Adipocyte (in vitro differentiated cells): Measurements from ENCODE around the gene MMRN2.
"Not testable (repeated sequence)": the region's sequence is repeated elsewhere in the genome, so short reads cannot be mapped to it uniquely, and the experiment has no call there.

Experiments used
- DNase-seq: peaks from one replicate; pipeline ENCODE4 v3.0.0-alpha.2; 2015; ENCODE audit warnings: low read depth
- H3K27me3 ChIP-seq: replicated peaks from 2 replicates; pipeline ENCODE4 v1.7.0; 2013; ENCODE audit warnings: mild to moderate bottlenecking, low read length, moderate library complexity; ENCODE audit not compliant: control insufficient read depth, insufficient read depth
- H3K36me3 ChIP-seq: 2 replicates; pipeline ENCODE4 v1.7.0; 2013; ENCODE audit warnings: low read length, mild to moderate bottlenecking, moderate library complexity; ENCODE audit not compliant: control insufficient read depth, insufficient read depth, severe bottlenecking
- H3K4me1 ChIP-seq: 2 replicates; pipeline ENCODE4 v1.7.0; 2013; ENCODE audit warnings: mild to moderate bottlenecking, low read length, moderate library complexity; ENCODE audit not compliant: control insufficient read depth, insufficient read depth
- H3K4me3 ChIP-seq: 2 replicates; pipeline ENCODE4 v1.7.0; 2013; ENCODE audit warnings: mild to moderate bottlenecking, low read length, moderate library complexity
- H3K9ac ChIP-seq: 2 replicates; pipeline ENCODE4 v1.7.0; 2013; ENCODE audit warnings: mild to moderate bottlenecking, low read length, moderate library complexity
- H3K9me3 ChIP-seq: 2 replicates; pipeline ENCODE4 v1.7.0; 2013; ENCODE audit warnings: mild to moderate bottlenecking, low read length, moderate library complexity; ENCODE audit not compliant: control insufficient read depth

MMRN2 gene

GRCh38 chr10:86953747-86954680, 3.4 kb downstream of the MMRN2 start:
- peaks cover 4% of the 10 kb centered on the region for H3K9me3 ChIP-seq
- peak overlapping the region; percentile 63 for H3K4me3 ChIP-seq
- peak overlapping the region; percentile 82 for H3K9ac ChIP-seq
- H3K4me1 ChIP-seq, result peaks cover 40% of the 10 kb centered on the region
- no peaks in the 10 kb centered on the region for H3K36me3 ChIP-seq
- peak; percentile 73 for DNase-seq
- no peaks in the 10 kb centered on the region for H3K27me3 ChIP-seq

DNA sequence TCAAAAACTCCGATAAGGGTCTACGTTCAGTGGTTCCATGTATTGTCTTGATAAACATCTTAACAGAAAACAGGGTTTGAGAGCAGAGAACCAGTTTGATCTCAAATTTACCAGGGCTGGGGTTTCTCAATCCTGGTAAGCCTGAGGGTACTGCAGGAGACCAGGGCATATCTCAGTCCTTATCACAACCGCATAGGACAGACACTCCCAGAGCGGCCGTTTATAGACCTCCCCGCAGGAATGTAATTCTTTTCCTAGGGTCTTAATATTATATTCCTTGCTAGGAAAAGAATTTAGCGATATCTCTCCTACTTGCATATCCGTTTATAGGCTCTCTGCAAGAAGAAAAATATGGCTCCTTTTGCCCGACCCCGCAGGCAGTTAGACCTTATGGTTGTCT, 4.7 kb downstream of the MMRN2 start:
- H3K36me3 ChIP-seq, H3K4me3 ChIP-seq, H3K9me3 ChIP-seq, H3K9ac ChIP-seq, H3K27me3 ChIP-seq, DNase-seq: not testable (repeated sequence)
- peaks cover 28% of the 10 kb centered on the region for H3K4me1 ChIP-seq

GRCh38 chr10:86952106-86952505, 5.3 kb downstream of the MMRN2 start:
- Histone ChIP-seq H3K4me3 (no peak overlapping the region), H3K36me3 (no peaks in the 10 kb centered on the region), H3K4me1 (peaks cover 27% of the 10 kb centered on the region), H3K27me3 (no peaks in the 10 kb centered on the region), H3K9me3 (peaks cover 4% of the 10 kb centered on the region), H3K9ac (no peak overlapping the region)
- DNase-seq, result no peak

GRCh38 chr10:86951184-86951761, 6.1 kb downstream of the MMRN2 start:
- DNase-seq, result no peak
- H3K9me3 ChIP-seq, result peaks cover 4% of the 10 kb centered on the region
- no peaks in the 10 kb centered on the region for H3K36me3 ChIP-seq
- H3K4me3 ChIP-seq, result no peak overlapping the region
- H3K4me1 ChIP-seq, result peaks cover 27% of the 10 kb centered on the region
- H3K27me3 ChIP-seq, result no peaks in the 10 kb centered on the region
- no peak overlapping the region for H3K9ac ChIP-seq

GRCh38 chr10:86950349-86950748, 7.1 kb downstream of the MMRN2 start:
- Histone ChIP-seq H3K4me3 (no peak overlapping the region), H3K9me3 (peaks cover 4% of the 10 kb centered on the region), H3K36me3 (no peaks in the 10 kb centered on the region), H3K9ac (no peak overlapping the region), H3K27me3 (no peaks in the 10 kb centered on the region), H3K4me1 (peaks cover 30% of the 10 kb centered on the region)
- no peak for DNase-seq

- DNase-seq, H3K9me3 ChIP-seq, H3K9ac ChIP-seq: not testable (repeated sequence)
Measured at GRCh38 chr10:86947806-86948205, 9.6 kb downstream of the MMRN2 start.

DNA sequence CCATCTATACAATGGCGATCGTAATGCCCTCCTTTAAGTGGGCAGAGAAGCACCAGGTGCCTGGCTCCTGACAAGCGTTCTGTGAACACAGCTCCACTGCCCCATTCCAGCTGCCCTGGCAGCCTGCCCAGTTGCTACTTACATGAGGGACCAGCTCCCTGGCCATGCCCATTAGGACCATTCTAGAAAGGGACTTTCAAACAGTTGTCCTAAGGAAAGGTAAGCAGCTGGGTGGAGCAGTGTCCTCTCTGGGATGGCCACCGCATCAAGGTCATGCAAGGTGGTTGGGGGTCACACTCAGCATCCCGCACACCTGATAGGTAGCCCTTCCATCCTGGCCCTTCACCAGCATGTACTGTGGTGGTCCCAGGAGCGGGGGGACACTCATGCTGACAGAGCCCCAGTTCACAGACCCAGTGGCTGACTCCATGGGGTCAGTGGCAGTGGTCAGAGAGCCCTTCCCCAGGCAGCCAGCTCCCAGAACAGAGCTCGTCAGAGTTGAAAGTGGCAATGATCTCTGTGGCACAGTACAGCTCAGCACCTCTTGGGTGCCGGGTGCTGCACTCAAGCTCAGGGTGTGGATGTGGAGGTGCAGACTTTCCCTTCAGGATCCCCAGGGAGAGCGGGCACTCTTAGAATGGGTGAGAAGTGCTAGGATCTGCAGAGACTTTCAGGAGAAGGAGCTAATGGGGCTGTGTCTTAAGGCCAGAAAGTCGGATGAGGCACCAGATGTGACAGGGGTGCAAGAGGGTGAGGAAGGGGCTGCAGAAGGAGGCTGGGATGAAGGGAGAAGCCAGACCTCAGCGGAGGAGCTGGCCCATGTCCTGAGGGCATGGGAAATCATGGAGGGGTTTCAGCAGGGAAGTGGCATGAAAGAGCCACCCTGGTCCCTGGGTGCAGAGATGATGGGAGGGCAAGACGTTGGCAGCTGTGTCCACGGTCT, 10.9 kb downstream of the MMRN2 start:
- Histone ChIP-seq H3K4me1 (peaks cover 22% of the 10 kb centered on the region), H3K9me3 (no peaks in the 10 kb centered on the region), H3K27me3 (no peaks in the 10 kb centered on the region), H3K9ac (peak overlapping the region; percentile 53), H3K4me3 (no peak overlapping the region), H3K36me3 (no peaks in the 10 kb centered on the region)
- no peak for DNase-seq

More at GRCh38 chr10:86947806-86948205, 9.6 kb downstream of the MMRN2 start:
- not testable (repeated sequence) for H3K36me3 ChIP-seq, H3K27me3 ChIP-seq, H3K4me3 ChIP-seq
- H3K4me1 ChIP-seq, result peaks cover 22% of the 10 kb centered on the region

DNA sequence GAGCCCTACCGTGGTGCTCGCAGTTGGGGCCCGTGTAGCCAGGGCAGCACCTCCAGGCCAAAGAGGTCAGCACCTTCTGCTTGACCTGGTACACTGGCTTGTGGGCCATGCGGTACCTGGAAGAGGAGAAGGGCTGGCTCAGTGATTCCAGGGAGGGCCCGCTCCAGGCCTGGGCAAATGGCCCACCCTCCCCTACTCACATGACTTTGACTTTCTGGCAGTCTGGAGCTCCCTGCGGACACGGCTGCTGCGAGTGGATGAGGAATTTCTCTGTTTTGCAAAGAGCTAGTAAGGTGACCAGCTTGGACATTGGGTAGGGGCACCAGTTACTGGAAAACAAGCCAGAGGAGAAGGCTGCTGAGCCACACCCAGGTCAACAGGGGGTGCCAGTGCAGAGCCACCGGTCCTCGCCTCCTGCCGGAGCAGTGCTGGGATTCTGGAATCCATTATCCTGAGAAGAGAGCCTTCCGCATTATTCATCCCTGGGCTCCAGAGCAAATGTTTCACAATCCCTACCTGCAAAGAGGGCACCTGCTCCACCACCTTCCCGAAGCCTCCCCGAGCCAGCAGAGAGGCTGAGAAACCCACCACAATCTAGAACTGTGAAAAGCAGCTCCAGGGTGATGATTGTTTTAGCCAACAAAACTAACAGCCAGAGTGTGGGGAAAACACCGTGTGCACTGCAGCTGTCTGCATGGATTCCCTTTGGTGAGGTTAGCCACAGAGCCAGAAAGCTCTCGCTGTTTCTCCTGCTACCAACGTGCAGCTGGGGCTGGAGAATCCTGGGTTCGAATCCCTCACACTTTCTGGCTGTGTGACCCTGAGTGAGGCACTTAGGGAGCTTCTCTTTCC, 11.8 kb downstream of the MMRN2 start:
- Histone ChIP-seq H3K4me3 (peak overlapping the region; percentile 5), H3K4me1 (peaks cover 22% of the 10 kb centered on the region), H3K9ac (peak overlapping the region; percentile 53), H3K36me3 (no peaks in the 10 kb centered on the region), H3K27me3 (no peaks in the 10 kb centered on the region), H3K9me3 (no peaks in the 10 kb centered on the region)
- no peak for DNase-seq

DNA sequence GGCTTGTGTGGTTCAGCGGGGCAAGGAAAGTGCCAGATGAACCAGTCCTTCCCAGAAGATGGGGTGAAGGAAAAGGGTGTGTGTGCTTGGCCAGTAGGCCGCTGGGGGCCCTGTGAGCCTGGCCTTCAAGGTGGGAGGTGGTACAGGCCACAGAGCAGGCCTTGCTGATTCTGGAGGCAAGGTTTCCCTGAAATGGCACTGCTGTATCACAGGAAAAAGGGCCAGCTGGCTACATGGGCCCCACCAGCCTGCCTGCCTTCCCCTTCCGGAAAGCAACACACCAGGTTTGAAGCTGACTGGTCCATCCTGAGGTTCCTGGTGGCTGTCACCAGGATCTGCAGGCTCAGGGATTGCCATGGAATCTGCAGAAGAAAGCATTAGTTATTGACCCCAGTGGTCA, 12.5 kb downstream of the MMRN2 start:
- DNase-seq, result no peak
- Histone ChIP-seq H3K27me3 (no peaks in the 10 kb centered on the region), H3K4me1 (peaks cover 22% of the 10 kb centered on the region), H3K9ac (peak overlapping the region; percentile 53), H3K9me3 (no peaks in the 10 kb centered on the region), H3K36me3 (no peaks in the 10 kb centered on the region), H3K4me3 (peak overlapping the region; percentile 5)

GRCh38 chr10:86944471-86944870, 12.9 kb downstream of the MMRN2 start:
- Histone ChIP-seq H3K9me3 (no peaks in the 10 kb centered on the region), H3K36me3 (no peaks in the 10 kb centered on the region), H3K27me3 (no peaks in the 10 kb centered on the region), H3K4me3 (peak overlapping the region; percentile 5), H3K9ac (peak overlapping the region; percentile 53), H3K4me1 (peaks cover 22% of the 10 kb centered on the region)
- no peak for DNase-seq
